IMR-90 (cell line): Measurements from ENCODE around the gene HDAC9. TPM values are rescaled to one million over a fixed set of nuclear protein-coding genes. Genes with fewer than 3 reads are reported as not detected.

Experiments
- ATAC-seq: fragments of 200-7000 bp; cut with Tn5 transposase; 2 replicates; pipeline ENCODE4 v1.9.1; 2020; ENCODE audit warnings: low read depth, mild to moderate bottlenecking, moderate library complexity
- BruUV-seq: library from RNA; stranded (reverse); fragments of 400-500 nt; replicated peaks from 2 replicates; lab custom pipeline; 2021; lab: Mats Ljungman, UMichigan
- CTCF ChIA-PET: fragments of 300-600 bp; formaldehyde crosslinking; extraction: SDS; loops from one replicate; lab custom pipeline; 2021; ENCODE audit warnings: antibody characterized with exemption; lab: Yijun Ruan, JAX
- POLR2A ChIA-PET: fragments of 300-600 bp; sonication (Branson Sonifier 250); formaldehyde crosslinking; loops from one replicate; lab custom pipeline; 2022; ENCODE audit warnings: antibody characterized with exemption; ENCODE audit not compliant: unreplicated experiment; lab: Charles Lee
- DNase-seq: peaks from one replicate; pipeline ENCODE4 v3.0.0; 2013
- H2AFZ ChIP-seq: replicated peaks from 2 replicates; pipeline ENCODE3; 2013; ENCODE audit warnings: low read length, mild to moderate bottlenecking; ENCODE audit not compliant: poor library complexity
- H2AK5ac ChIP-seq: 2 replicates; pipeline ENCODE4 v1.6.1; 2013; ENCODE audit warnings: low read depth, low read length, inconsistent platforms
- H2AK9ac ChIP-seq: replicated peaks from 2 replicates; pipeline ENCODE3; 2013; ENCODE audit warnings: mild to moderate bottlenecking, low read depth, low read length, moderate library complexity; ENCODE audit not compliant: poor library complexity
- H2BK120ac ChIP-seq: 2 replicates; pipeline ENCODE4 v1.6.1; 2013; ENCODE audit warnings: low read depth, low read length, inconsistent platforms
- H2BK15ac ChIP-seq: 3 replicates; pipeline ENCODE4 v1.6.1; 2013; ENCODE audit warnings: low read depth, low read length, inconsistent platforms
- H2BK20ac ChIP-seq: 2 replicates; pipeline ENCODE4 v1.6.1; 2013; ENCODE audit warnings: low read depth, mild to moderate bottlenecking, inconsistent platforms, low read length, moderate library complexity
- H2BK5ac ChIP-seq: 2 replicates; pipeline ENCODE4 v1.6.1; 2013; ENCODE audit warnings: mild to moderate bottlenecking, low read depth, low read length, inconsistent platforms; ENCODE audit not compliant: poor library complexity, severe bottlenecking
- H3K14ac ChIP-seq: replicated peaks from 2 replicates; pipeline ENCODE4 v1.6.1; 2013; ENCODE audit warnings: low read depth, low read length, inconsistent platforms
- H3K18ac ChIP-seq: 2 replicates; pipeline ENCODE4 v1.6.1; 2013; ENCODE audit warnings: low read depth, low read length, control low read depth
- H3K23ac ChIP-seq: 2 replicates; pipeline ENCODE4 v1.6.1; 2013; ENCODE audit warnings: low read depth, low read length, inconsistent platforms
- H3K27ac ChIP-seq: 2 replicates; pipeline ENCODE4 v1.5.1; 2013; ENCODE audit warnings: mild to moderate bottlenecking, control low read depth, low read length; ENCODE audit not compliant: insufficient read depth
- H3K27me3 ChIP-seq: 2 replicates; pipeline ENCODE4 v1.6.1; 2013; ENCODE audit warnings: low read length; ENCODE audit not compliant: control insufficient read depth, insufficient read depth
- H3K36me3 ChIP-seq: 2 replicates; pipeline ENCODE4 v1.6.1; 2013; ENCODE audit warnings: low read length, mixed read lengths; ENCODE audit not compliant: control insufficient read depth, insufficient read depth
- H3K4ac ChIP-seq: 2 replicates; pipeline ENCODE4 v1.6.1; 2013; ENCODE audit warnings: low read depth, low read length, inconsistent platforms
- H3K4me1 ChIP-seq: 2 replicates; pipeline ENCODE4 v1.6.1; 2013; ENCODE audit warnings: low read length, mixed read lengths; ENCODE audit not compliant: control insufficient read depth, insufficient read depth
- H3K4me2 ChIP-seq: 2 replicates; pipeline ENCODE4 v1.6.1; 2013; ENCODE audit warnings: low read depth, mild to moderate bottlenecking, control low read depth, low read length, moderate library complexity
- H3K4me3 ChIP-seq: 2 replicates; pipeline ENCODE4 v1.5.1; 2013; ENCODE audit warnings: low read depth, mild to moderate bottlenecking, control low read depth, low read length, moderate library complexity; ENCODE audit not compliant: insufficient read depth
- H3K56ac ChIP-seq: 2 replicates; pipeline ENCODE4 v1.6.1; 2013; ENCODE audit warnings: low read length, inconsistent platforms; ENCODE audit not compliant: insufficient read depth; ENCODE audit errors: extremely low read depth
- H3K79me1 ChIP-seq, 2 experiments: 2 replicates each; pipeline ENCODE4 v1.6.1; 2013; ENCODE audit warnings: low read length in 2 of 2, inconsistent platforms in 1 of 2, low read depth in 1 of 2
- H3K9ac ChIP-seq: 2 replicates; pipeline ENCODE4 v1.6.1; 2013; ENCODE audit warnings: low read depth, low read length, control low read depth
- H3K9me1 ChIP-seq: 2 replicates; pipeline ENCODE4 v1.6.1; 2013; ENCODE audit warnings: low read length, inconsistent platforms; ENCODE audit not compliant: insufficient read depth
- H3K9me3 ChIP-seq: 2 replicates; pipeline ENCODE4 v1.6.1; 2013; ENCODE audit warnings: low read length; ENCODE audit not compliant: control insufficient read depth, insufficient read depth
- H4K20me1 ChIP-seq: 2 replicates; pipeline ENCODE4 v1.6.1; 2013; ENCODE audit warnings: low read length, inconsistent platforms; ENCODE audit not compliant: insufficient read depth
- H4K5ac ChIP-seq: 2 replicates; pipeline ENCODE4 v1.6.1; 2013; ENCODE audit warnings: mild to moderate bottlenecking, low read depth, low read length, control low read depth
- H4K8ac ChIP-seq, 2 experiments: 2 replicates each; pipeline ENCODE4 v1.6.1; 2013; ENCODE audit warnings: low read depth in 2 of 2, low read length in 2 of 2, control low read depth in 1 of 2, inconsistent platforms in 1 of 2
- H4K91ac ChIP-seq: 2 replicates; pipeline ENCODE4 v1.6.1; 2013; ENCODE audit warnings: low read depth, low read length, inconsistent platforms; ENCODE audit not compliant: insufficient read depth
- BHLHE40 ChIP-seq: fragments of 150-350 bp; IDR thresholded peaks from 2 replicates; pipeline ENCODE4 v1.6.1; 2016; ENCODE audit warnings: mild to moderate bottlenecking, low read depth, low read length
- CEBPB ChIP-seq: IDR thresholded peaks from 2 replicates; pipeline ENCODE4 v1.6.1; 2012; ENCODE audit warnings: low read depth, low read length, improper control_type of control experiment
- CHD1 ChIP-seq: IDR thresholded peaks from 2 replicates; pipeline ENCODE4 v1.6.1; 2012; ENCODE audit warnings: low read depth, low read length, improper control_type of control experiment
- ELK1 ChIP-seq: fragments of 150-350 bp; IDR thresholded peaks from 2 replicates; pipeline ENCODE4 v1.6.1; 2016; ENCODE audit warnings: low read depth, mild to moderate bottlenecking, low read length, moderate library complexity, borderline replicate concordance
- FOS ChIP-seq: fragments of 150-350 bp; IDR thresholded peaks from 2 replicates; pipeline ENCODE4 v1.6.1; 2016; ENCODE audit warnings: low read depth, low read length
- MAFK ChIP-seq: IDR thresholded peaks from 2 replicates; pipeline ENCODE4 v1.6.1; 2012; ENCODE audit warnings: low read depth, low read length, improper control_type of control experiment
- MXI1 ChIP-seq: IDR thresholded peaks from 2 replicates; pipeline ENCODE4 v1.6.1; 2012; ENCODE audit warnings: low read depth, mild to moderate bottlenecking, low read length, moderate library complexity, borderline replicate concordance
- NFE2L2 ChIP-seq: fragments of 150-350 bp; IDR thresholded peaks from 2 replicates; pipeline ENCODE4 v1.6.1; 2016; ENCODE audit warnings: low read depth, mild to moderate bottlenecking, low read length
- POLR2A ChIP-seq: IDR thresholded peaks from 2 replicates; pipeline ENCODE4 v1.6.1; 2012; ENCODE audit warnings: mild to moderate bottlenecking, low read depth, low read length
- RAD21 ChIP-seq: IDR thresholded peaks from 2 replicates; pipeline ENCODE4 v1.6.1; 2012; ENCODE audit warnings: low read length, improper control_type of control experiment
- RCOR1 ChIP-seq: IDR thresholded peaks from 2 replicates; pipeline ENCODE4 v1.6.1; 2012; ENCODE audit warnings: mild to moderate bottlenecking, low read length, improper control_type of control experiment; ENCODE audit not compliant: insufficient replicate concordance
- SMC3 ChIP-seq: fragments of 150-350 bp; IDR thresholded peaks from 2 replicates; pipeline ENCODE4 v1.6.1; 2016; ENCODE audit warnings: low read depth, mild to moderate bottlenecking, antibody characterized with exemption, low read length, moderate library complexity
- WGBS, 2 experiments: methylation state at CpG; one replicate each; pipeline versions ENCODE4 v1.1.5 to v1.1.7; 2013; ENCODE audit warnings: missing lambda C conversion rate in 2 of 2; ENCODE audit not compliant: insufficient read length in 1 of 2; ENCODE audit errors: extremely low coverage in 2 of 2; 5-methylcytosine and 5-hydroxymethylcytosine counted together
- dilution Hi-C: fragments of 300-500 bp; cut with HindIII; formaldehyde crosslinking; loops from one replicate; pipeline ENCODE4 v1.14.3; 2018; ENCODE audit warnings: low sequenced_read_pairs; ENCODE audit not compliant: unreplicated experiment
- in situ Hi-C: fragments of 300-500 bp; cut with MboI; formaldehyde crosslinking; loops from 3 replicates; pipeline ENCODE4 v1.14.3; 2019; ENCODE audit warnings: low sequenced_read_pairs, inconsistent platforms, mixed read lengths
- intact Hi-C: fragments of 100-400 bp; cut with micrococcal nuclease; formaldehyde crosslinking; loops from 2 replicates; pipeline ENCODE4 v1.10.0; 2022
- polyA plus RNA-seq, 3 experiments: library from polyadenylated mRNA; depleted of rRNA; stranded (reverse); fragments of >200 nt; gene quantifications; 2 replicates each; pipeline ENCODE4 v1.2.3, GENCODE V29; 2012; ENCODE audit warnings: low replicate concordance in 1 of 3
- total RNA-seq: library from RNA; depleted of rRNA; stranded (reverse); fragments of >200 nt; gene quantifications from 2 replicates; pipeline ENCODE4 v1.2.3, GENCODE V29; 2012
- TF ChIP-seq, protein P1 (sequence below): fragments of 150-350 bp; IDR thresholded peaks from 2 replicates; pipeline ENCODE4 v1.6.1; 2017; ENCODE audit warnings: mild to moderate bottlenecking, antibody characterized with exemption, low read length, low read depth

The HDAC9 gene
- total and polyA plus RNA-seq, 2 of the 4 experiments (the other 2 are of a cell fraction) = 4.3 to 24.7 TPM

DNA sequence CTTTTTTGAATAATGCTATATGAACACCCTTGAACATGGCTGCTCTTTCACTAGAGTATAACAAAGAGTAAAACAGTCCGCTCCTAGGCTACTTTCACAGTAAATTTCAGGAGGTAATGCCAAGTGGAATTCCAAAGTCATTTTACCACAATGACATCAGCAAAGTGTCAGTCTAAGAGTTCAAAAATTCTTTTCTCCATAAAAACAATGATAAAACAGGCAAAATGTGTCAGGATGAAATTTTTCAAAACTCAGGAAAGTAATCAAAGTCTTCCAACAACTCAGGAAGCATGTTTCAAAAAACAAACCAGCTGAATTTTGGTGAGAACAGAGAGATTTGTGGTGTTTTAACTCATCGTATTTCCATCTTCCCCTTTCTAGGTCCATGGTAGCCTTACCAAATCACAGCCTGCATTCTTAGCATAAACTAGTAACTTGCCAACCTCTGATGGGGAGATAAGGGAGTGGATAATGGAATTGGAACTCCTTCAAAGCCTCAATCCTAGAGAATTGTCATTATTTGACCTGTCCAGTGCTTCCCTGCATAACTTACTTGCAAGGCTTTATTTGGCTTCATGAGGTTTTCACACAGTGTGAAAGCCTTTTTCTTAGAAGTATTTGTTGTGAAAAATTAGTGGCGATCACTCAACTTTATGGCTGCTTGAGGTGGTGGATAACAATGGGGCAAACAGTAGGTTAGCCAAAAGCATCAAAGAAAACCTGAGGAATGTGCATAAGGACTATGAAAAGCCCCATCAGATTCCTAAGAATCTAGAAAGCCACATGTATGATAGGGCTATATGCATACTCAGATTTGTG, 302.7 kb downstream of the HDAC9 start:
- no peak overlapping the region for H2AK9ac ChIP-seq
- H3K27me3 ChIP-seq = no peaks in the 10 kb centered on the region
- H3K23ac ChIP-seq = no peak overlapping the region
- H3K9me3 ChIP-seq = no peaks in the 10 kb centered on the region
- H3K27ac ChIP-seq = no peak overlapping the region
- ChIA-PET POLR2A (no interaction called here), CTCF (no interaction called here)
- intact Hi-C loops (no loop called here), in situ Hi-C loops (no loop called here), dilution Hi-C loops (no loop called here)
- no CpG with 5 or more reads among the region's 3 CpGs for WGBS, 2 experiments
- H3K4ac ChIP-seq = no peak overlapping the region
- peaks cover 2% of the 10 kb centered on the region for H3K4me1 ChIP-seq
- H3K9ac ChIP-seq = no peak overlapping the region
- no peak overlapping the region for H2BK15ac ChIP-seq
- no peaks in the 10 kb centered on the region for H3K36me3 ChIP-seq
- no peak overlapping the region for H2AK5ac ChIP-seq
- H3K79me1 ChIP-seq = no peaks in the 10 kb centered on the region
- H2BK120ac ChIP-seq = no peak overlapping the region
- H3K18ac ChIP-seq = peak overlapping the region; percentile 47; the same call in 1 of the 2 replicates
- H2BK20ac ChIP-seq = no peak overlapping the region
- ATAC-seq (no peak), DNase-seq (peak; percentile 40)
- no peak overlapping the region for H3K56ac ChIP-seq
- H2AFZ ChIP-seq = no peak overlapping the region
- H4K20me1 ChIP-seq = no peaks in the 10 kb centered on the region
- H2BK5ac ChIP-seq = no peak overlapping the region
- TF ChIP-seq NFE2L2 (no peak), MXI1 (no peak), BHLHE40 (no peak), CEBPB (no peak), RCOR1 (no peak), CHD1 (no peak), MAFK (no peak), FOS (no peak), RAD21 (no peak), POLR2A (no peak), ELK1 (no peak), SMC3 (no peak)
- TF ChIP-seq, protein P1, sequence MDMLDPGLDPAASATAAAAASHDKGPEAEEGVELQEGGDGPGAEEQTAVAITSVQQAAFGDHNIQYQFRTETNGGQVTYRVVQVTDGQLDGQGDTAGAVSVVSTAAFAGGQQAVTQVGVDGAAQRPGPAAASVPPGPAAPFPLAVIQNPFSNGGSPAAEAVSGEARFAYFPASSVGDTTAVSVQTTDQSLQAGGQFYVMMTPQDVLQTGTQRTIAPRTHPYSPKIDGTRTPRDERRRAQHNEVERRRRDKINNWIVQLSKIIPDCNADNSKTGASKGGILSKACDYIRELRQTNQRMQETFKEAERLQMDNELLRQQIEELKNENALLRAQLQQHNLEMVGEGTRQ = no peak
- H4K5ac ChIP-seq = no peak overlapping the region; the same call in 1 of the 2 replicates
- H4K8ac ChIP-seq = no peak overlapping the region
- H3K4me3 ChIP-seq = no peak overlapping the region
- H3K14ac ChIP-seq = no peak overlapping the region
- H3K9me1 ChIP-seq = no peaks in the 10 kb centered on the region
- no peak overlapping the region for H4K91ac ChIP-seq
- no peak overlapping the region for H3K4me2 ChIP-seq
- BruUV-seq = no TSS peak
